NB4 (cell line): ENCODE results near the gene NKIRAS1.
"Not testable (repeated sequence)": the region's sequence is repeated elsewhere in the genome, so short reads cannot be mapped to it uniquely, and the experiment has no call there.

Source experiments
- DNase-seq: peaks from one replicate; pipeline ENCODE4 v3.0.0; 2010; ENCODE audit warnings: low read depth
- H3K4me3 ChIP-seq: one replicate; pipeline ENCODE4 v1.5.1; 2011; ENCODE audit warnings: mild to moderate bottlenecking, low read depth, low read length, moderate library complexity
- MYC ChIP-seq: IDR thresholded peaks from 2 replicates; pipeline ENCODE4 v1.6.1; 2011; ENCODE audit warnings: low read depth, low read length
- POLR2A ChIP-seq: IDR thresholded peaks from 2 replicates; pipeline ENCODE4 v1.6.1; 2011; ENCODE audit warnings: mild to moderate bottlenecking; ENCODE audit not compliant: insufficient read length; ENCODE audit errors: extremely low read depth
- TF ChIP-seq, protein P1 (sequence below): IDR thresholded peaks from 2 replicates; pipeline ENCODE4 v1.6.1; 2011; ENCODE audit warnings: low read depth, low read length
- TF ChIP-seq, protein P2 (sequence below): IDR thresholded peaks from one replicate; pipeline ENCODE4 v1.5.1; 2012; ENCODE audit warnings: low read depth, low read length

Gene NKIRAS1

DNA sequence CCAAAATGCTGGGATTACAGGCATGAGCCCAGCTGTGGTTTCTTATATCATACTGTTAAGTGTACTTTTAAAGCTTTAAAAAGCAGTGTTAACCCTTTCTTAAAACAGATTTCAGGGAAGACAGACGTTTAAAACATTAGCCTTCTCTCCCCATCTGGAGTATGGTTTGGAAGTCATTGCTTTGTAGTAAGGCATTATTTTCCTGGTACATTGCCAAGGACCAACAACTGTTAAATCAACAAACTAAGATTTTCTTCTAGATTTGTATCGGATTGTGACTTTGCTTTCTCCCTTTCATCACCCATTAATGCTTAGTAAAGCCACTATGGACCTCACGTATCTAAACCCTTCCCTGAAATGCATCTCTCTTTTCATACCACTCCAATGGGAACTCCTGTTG lies 60.5 kb downstream of the NKIRAS1 start:
- DNase-seq: no peak
- H3K4me3 ChIP-seq: no peak overlapping the region
- TF ChIP-seq, protein P1, sequence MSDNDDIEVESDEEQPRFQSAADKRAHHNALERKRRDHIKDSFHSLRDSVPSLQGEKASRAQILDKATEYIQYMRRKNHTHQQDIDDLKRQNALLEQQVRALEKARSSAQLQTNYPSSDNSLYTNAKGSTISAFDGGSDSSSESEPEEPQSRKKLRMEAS: no peak
- TF ChIP-seq, protein P2, sequence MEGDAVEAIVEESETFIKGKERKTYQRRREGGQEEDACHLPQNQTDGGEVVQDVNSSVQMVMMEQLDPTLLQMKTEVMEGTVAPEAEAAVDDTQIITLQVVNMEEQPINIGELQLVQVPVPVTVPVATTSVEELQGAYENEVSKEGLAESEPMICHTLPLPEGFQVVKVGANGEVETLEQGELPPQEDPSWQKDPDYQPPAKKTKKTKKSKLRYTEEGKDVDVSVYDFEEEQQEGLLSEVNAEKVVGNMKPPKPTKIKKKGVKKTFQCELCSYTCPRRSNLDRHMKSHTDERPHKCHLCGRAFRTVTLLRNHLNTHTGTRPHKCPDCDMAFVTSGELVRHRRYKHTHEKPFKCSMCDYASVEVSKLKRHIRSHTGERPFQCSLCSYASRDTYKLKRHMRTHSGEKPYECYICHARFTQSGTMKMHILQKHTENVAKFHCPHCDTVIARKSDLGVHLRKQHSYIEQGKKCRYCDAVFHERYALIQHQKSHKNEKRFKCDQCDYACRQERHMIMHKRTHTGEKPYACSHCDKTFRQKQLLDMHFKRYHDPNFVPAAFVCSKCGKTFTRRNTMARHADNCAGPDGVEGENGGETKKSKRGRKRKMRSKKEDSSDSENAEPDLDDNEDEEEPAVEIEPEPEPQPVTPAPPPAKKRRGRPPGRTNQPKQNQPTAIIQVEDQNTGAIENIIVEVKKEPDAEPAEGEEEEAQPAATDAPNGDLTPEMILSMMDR: no peak
- TF ChIP-seq MYC (no peak), POLR2A (no peak)

DNA sequence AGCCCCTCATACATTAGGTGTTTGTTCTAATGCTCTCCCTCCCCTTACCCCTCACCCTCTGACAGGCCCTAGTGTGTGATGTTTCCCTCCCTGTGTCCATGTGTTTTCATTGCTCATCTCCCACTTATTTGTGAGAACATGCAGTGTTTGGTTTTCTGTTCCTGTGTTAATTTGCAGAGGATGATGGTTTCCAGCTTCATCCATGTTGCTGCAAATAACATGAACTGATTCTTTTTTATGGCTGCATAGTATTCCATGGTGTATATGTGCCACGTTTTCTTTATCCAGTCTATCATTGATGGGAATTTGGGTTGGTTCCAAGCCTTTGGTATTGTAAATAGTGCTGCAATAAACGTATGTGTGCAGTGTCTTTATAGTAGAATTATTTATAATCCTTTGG lies 67.3 kb downstream of the NKIRAS1 start:
- not testable (repeated sequence) for DNase-seq, H3K4me3 ChIP-seq

DNA sequence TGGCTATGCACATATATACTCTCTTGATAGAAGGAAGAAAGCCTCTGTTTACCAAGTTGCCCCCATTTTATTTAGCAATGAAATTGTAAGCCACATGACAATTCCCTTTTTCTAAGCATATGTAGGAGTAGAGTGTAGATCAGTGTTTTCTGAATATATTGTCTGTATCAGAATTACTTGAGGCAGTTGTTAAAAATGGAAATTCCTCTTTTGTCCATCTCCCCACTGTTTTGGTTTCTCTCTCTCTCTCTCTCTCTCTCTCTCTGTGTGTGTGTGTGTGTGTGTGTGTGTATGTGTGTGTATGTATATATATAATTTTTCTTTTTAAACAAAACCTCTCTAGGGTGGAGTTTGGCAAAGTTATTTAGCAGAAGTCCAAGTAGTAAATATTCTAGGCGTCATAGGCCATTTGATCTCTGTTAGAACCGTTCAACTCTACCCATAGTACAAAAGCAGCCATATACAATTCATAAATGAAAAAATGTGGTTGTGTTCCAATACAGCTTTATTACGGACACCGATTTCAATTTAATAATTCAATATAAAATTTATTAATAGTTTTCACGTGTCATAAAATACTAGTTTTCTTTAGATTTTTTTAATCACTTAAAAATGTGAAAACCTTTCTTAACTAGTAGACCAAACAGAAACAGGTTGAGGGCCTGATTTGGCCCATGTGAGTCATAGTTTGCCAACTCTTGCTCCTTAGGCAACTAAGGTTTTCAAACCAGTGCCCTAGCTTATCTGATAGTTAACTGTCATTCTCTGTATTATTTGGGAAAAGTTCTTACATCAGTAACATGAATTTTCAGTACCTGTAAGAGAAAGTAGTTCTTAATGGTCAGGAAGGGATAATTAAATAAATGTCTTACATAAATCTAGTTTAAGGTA lies 71.2 kb downstream of the NKIRAS1 start:
- TF ChIP-seq POLR2A: no peak
- no peak for TF ChIP-seq MYC
- TF ChIP-seq, protein P2: no peak
- TF ChIP-seq, protein P1: no peak
- DNase-seq: no peak

DNA sequence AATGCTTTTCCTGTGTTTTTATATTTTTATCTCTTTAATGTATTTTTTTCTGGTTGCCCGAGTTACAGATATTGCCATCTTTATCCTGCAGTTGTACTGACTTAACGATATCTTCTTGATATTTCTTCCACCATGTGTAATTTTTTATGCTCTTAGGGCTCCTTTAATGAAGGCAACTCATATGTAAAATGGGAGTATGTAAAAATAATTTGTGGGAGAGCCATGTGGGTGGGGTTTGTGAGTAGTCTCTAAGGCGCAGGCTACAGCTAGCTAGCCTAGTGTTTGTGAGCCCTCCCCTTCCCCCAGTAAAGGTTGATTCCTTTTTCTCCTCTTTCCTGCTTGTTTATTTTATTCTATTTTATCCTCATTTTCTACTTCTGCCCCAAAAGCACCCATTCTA lies 72.9 kb downstream of the NKIRAS1 start:
- no peak overlapping the region for H3K4me3 ChIP-seq
- no peak for TF ChIP-seq POLR2A
- TF ChIP-seq, protein P2: no peak
- TF ChIP-seq, protein P1: no peak
- no peak for TF ChIP-seq MYC
- no peak for DNase-seq

More for the DNA sequence above, 71.2 kb downstream of the NKIRAS1 start:
- no peak overlapping the region for H3K4me3 ChIP-seq
